Measurements from ENCODE around the gene PRR27. TPM values are rescaled to one million over a fixed set of nuclear protein-coding genes. Genes with fewer than 3 reads are reported as not detected.

Gene PRR27
- total and polyA plus RNA-seq, 4 donors, result not detected

Other genes starting within 250 kb of the PRR27 start
- 1 to 10 TPM in 1 of 2 donors, not detected in 1; 2.1 TPM for gene CSN1S1, start 223.2 kb upstream of the PRR27 start, total RNA-seq
- gene CSN1S1, start 223.2 kb upstream of the PRR27 start, polyA plus RNA-seq, result not detected
- gene CSN2, start 188.5 kb upstream of the PRR27 start, total RNA-seq, result not detected
- not detected for gene CSN2, start 188.5 kb upstream of the PRR27 start, polyA plus RNA-seq
- gene STATH, start 158.3 kb upstream of the PRR27 start, total RNA-seq, result not detected
- gene STATH, start 158.3 kb upstream of the PRR27 start, polyA plus RNA-seq, result not detected
- gene HTN3, start 125.8 kb upstream of the PRR27 start, total RNA-seq, result not detected
- gene HTN3, start 125.8 kb upstream of the PRR27 start, polyA plus RNA-seq, result not detected
- gene HTN1, start 103.8 kb upstream of the PRR27 start, total RNA-seq, result not detected
- gene HTN1, start 103.8 kb upstream of the PRR27 start, polyA plus RNA-seq, result not detected
- gene ODAM, start 41.5 kb downstream of the PRR27 start, total RNA-seq, result not detected
- gene ODAM, start 41.5 kb downstream of the PRR27 start, polyA plus RNA-seq, result not detected
- not detected for gene FDCSP, start 71.9 kb downstream of the PRR27 start, total RNA-seq
- not detected for gene FDCSP, start 71.9 kb downstream of the PRR27 start, polyA plus RNA-seq
- gene CSN3, start 88.4 kb downstream of the PRR27 start, total RNA-seq, result not detected
- not detected for gene CSN3, start 88.4 kb downstream of the PRR27 start, polyA plus RNA-seq
- gene CABS1, start 180.7 kb downstream of the PRR27 start, total RNA-seq, result not detected
- under 1 TPM in 1 of 2 donors, not detected in 1; 0.05 TPM for gene CABS1, start 180.7 kb downstream of the PRR27 start, polyA plus RNA-seq
- gene SMR3A, start 206.5 kb downstream of the PRR27 start, total RNA-seq, result not detected
- gene SMR3A, start 206.5 kb downstream of the PRR27 start, polyA plus RNA-seq, result not detected
- gene SMR3B, start 228.9 kb downstream of the PRR27 start, total RNA-seq, result not detected
- gene SMR3B, start 228.9 kb downstream of the PRR27 start, polyA plus RNA-seq, result not detected
- not detected for gene OPRPN, start 243.7 kb downstream of the PRR27 start, total RNA-seq
- not detected for gene OPRPN, start 243.7 kb downstream of the PRR27 start, polyA plus RNA-seq

Measured in aorta (tissue), 4 donors.